ENCODE measurements around the gene CLEC20A.

DNA sequence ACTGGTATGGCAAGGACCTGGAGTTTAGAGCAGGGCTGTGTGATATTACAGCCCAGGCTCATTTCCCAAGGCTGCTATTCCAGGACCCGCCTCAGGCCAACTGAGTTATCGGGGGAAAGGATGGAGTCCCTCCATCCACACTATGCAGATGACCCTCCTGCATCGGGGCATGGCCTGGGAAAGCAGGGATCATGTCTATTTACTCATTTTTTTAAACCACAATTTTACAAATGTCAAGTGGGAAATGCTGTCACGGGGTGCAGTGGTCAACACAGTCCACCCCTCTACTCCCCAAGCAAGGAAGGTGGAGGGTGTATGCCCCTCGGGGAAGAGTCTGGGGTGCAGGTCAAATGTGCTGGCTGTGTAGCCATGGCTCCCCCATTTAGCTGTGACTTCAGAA is 6.1 kb upstream of the CLEC20A start:
- no peak for TF ChIP-seq EZH2 (IDR thresholded peaks at IDR 0.05; ENCODE audit: insufficient read depth, poor library complexity, severe bottlenecking)
- no peak for TF ChIP-seq EZH2phosphoT487 (IDR thresholded peaks at IDR 0.05; ENCODE audit: insufficient read depth, low read depth)
